Kidney epithelial cell (primary cell): ENCODE results near the gene TSSC4. TPM values are rescaled to one million over a fixed set of nuclear protein-coding genes. Genes with fewer than 3 reads are reported as not detected.

Source experiments
- DNase-seq: peaks from one replicate; pipeline ENCODE4 v3.0.0-alpha.2; 2010; ENCODE audit warnings: low read depth
- H3K27me3 ChIP-seq: 2 replicates; pipeline ENCODE4 v1.6.0; 2011; ENCODE audit warnings: low read length; ENCODE audit not compliant: control insufficient read depth, insufficient read depth
- H3K36me3 ChIP-seq: 2 replicates; pipeline ENCODE4 v1.5.1; 2011; ENCODE audit warnings: low read length; ENCODE audit not compliant: control insufficient read depth, insufficient read depth
- H3K4me3 ChIP-seq: 2 replicates; pipeline ENCODE4 v1.5.1; 2011; ENCODE audit warnings: low read depth, mild to moderate bottlenecking, control low read depth, low read length
- total RNA-seq: library from RNA; depleted of rRNA; stranded (reverse); fragments of >200 nt; gene quantifications from 2 replicates; pipeline ENCODE4 v1.2.3, GENCODE V29; 2015
- TF ChIP-seq, protein P1 (sequence below): IDR thresholded peaks from 2 replicates; pipeline ENCODE4 v1.5.1; 2011; ENCODE audit warnings: mild to moderate bottlenecking, moderate library complexity, low read length, control low read depth, inconsistent platforms; ENCODE audit not compliant: insufficient read depth, poor library complexity, severe bottlenecking

The TSSC4 gene
- total RNA-seq, 1 donor from 2014 or later = 62.0 TPM

DNA sequence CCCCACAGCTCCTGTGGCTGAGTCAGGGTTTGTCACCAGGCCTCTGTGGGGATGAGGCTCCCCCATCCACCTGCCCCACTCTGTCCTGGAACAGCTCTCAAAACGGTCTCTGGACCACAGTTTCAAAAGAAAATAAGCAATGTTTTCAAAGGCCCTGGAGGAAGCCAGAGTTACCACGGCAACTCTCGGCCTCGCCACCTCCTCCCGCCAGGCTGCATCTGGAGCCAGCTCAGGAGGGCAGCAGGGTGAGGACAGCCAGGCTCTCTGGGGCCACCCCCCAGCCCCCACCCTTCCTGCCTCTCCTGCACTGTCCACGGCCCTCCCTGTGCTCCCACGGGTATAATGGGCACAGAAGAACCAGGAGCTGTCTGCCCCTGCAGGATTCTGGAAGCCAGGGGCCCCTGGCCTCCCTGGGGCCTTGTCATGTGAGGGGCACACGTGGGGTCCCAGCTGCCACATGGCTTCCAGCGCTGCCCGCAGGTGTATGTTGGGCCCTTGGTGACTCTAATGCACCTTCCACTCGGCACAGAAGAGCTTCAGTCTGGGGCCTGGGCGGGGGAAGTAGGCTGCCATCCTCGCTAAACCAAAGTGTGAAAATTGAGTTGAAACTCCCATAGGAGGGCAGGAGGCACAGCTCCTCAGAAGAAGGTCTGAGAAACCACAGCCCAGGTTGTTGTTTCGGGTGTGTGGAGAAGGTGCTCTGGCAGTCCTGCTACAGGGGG is 13.1 kb upstream of the TSSC4 start:
- Histone ChIP-seq H3K36me3 (no peaks in the 10 kb centered on the region), H3K27me3 (no peaks in the 10 kb centered on the region), H3K4me3 (no peak overlapping the region)
- peak; percentile 16 for DNase-seq
- TF ChIP-seq, protein P1, sequence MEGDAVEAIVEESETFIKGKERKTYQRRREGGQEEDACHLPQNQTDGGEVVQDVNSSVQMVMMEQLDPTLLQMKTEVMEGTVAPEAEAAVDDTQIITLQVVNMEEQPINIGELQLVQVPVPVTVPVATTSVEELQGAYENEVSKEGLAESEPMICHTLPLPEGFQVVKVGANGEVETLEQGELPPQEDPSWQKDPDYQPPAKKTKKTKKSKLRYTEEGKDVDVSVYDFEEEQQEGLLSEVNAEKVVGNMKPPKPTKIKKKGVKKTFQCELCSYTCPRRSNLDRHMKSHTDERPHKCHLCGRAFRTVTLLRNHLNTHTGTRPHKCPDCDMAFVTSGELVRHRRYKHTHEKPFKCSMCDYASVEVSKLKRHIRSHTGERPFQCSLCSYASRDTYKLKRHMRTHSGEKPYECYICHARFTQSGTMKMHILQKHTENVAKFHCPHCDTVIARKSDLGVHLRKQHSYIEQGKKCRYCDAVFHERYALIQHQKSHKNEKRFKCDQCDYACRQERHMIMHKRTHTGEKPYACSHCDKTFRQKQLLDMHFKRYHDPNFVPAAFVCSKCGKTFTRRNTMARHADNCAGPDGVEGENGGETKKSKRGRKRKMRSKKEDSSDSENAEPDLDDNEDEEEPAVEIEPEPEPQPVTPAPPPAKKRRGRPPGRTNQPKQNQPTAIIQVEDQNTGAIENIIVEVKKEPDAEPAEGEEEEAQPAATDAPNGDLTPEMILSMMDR = no peak

DNA sequence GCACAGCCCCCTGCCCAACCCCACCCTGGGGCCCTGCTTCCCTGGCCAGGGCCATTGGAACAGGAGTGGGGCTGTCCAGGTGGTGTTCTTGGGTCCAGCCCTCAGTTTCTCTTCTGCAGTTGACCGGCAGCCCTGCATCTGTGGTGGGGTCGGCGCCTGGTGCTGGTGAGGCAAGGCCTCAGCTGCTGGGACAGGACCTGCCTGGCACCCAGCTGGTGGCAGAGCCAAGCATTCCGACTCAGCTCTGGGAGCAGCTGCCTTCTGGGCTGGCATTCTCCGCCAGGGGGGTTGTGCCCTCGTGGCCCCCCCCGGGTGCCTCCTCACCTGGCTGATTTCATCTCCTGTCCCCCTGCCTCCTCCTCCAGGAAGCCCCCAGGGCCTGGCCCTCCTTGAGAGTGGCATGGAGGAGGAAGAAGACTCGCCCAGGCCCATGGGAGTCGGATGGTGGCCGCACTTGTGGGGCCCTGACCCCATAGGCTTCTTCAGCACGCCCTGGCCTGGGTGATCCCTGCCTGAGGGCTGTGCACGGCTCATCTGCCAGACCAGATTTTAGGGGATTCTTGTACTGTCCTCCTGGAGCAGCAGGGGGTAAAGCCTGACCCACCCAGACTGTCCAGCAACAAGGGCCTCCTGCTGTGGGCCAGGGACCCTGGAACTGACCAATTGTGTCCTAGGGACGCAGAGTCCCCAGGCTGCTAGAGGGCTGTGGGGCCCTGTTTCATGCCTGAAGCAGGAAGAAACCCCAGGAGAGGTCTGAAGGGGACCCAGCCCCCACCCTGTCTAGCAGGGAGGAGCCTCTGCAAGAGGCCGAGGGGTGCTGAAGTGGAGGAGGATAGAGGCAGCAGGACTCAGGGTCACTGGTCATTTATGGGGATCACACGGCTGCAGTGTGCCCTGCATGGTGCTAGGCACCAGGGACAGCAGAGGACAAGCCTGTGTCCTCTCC is 11.8 kb upstream of the TSSC4 start:
- DNase-seq = no peak
- no peaks in the 10 kb centered on the region for H3K36me3 ChIP-seq
- H3K27me3 ChIP-seq = no peaks in the 10 kb centered on the region
- no peak overlapping the region for H3K4me3 ChIP-seq
- TF ChIP-seq, protein P1 = no peak

DNA sequence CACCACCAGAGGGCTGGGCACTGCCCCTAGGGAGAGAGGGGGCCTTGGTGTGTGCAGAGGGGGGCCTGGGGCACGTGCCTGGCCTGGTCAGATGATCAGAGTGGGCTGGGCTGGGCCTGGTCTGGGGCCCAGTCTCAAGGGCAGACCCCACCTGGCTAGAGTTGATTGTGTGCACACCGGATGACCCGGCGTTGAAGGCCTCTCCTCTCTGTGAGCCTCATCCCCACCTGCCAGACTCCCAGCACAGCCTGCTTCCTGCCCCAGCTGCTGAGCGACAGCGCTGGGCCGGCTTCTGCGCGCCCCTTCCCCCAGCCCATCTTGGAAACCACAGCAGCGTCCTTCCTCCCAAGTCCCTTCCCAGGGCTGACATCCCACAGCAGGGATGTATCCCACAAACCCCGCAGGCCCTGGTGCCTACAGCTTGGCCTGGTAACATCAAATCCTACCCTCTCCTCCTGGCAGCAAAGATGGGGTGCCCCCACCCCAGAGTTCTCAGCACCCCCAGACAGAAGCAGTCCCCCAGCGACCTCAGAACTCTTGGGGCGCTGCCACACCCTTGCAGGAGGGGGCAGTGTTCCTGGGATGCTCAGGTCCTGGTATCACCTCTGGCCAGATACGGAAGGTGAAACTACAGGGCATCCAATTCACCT is 11.0 kb upstream of the TSSC4 start:
- TF ChIP-seq, protein P1 = peak; percentile 10
- Histone ChIP-seq H3K36me3 (no peaks in the 10 kb centered on the region), H3K4me3 (no peak overlapping the region), H3K27me3 (no peaks in the 10 kb centered on the region)
- DNase-seq = no peak

DNA sequence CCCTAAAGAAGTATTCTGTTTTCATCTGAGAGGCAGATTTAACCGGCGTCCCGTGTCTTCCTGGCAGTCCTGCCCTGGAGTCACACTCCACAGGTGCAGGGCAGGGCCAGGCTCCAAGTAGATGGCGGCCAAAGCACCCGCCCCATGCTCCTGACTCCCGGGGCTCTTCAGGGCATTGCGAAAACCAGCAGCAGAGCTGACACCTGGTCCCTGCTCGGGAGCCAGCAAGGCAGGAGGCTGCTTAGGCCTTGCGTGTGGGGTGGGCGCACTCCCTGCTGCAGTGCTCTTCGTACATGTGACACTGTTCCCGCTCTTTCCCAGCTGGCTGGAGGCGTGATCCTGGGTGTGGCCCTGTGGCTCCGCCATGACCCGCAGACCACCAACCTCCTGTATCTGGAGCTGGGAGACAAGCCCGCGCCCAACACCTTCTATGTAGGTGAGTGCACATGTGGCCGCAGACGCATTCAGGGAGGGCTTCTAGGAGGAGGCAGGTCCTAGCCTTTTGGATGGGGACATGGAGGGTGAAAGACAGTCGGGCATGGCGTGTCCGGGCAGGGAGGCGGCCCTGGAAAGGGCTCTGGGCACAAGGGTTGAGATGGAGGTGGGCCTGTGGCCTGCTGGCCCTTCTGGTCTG is 10.3 kb upstream of the TSSC4 start:
- TF ChIP-seq, protein P1 = no peak
- Histone ChIP-seq H3K4me3 (no peak overlapping the region), H3K27me3 (no peaks in the 10 kb centered on the region), H3K36me3 (no peaks in the 10 kb centered on the region)
- DNase-seq = no peak

DNA sequence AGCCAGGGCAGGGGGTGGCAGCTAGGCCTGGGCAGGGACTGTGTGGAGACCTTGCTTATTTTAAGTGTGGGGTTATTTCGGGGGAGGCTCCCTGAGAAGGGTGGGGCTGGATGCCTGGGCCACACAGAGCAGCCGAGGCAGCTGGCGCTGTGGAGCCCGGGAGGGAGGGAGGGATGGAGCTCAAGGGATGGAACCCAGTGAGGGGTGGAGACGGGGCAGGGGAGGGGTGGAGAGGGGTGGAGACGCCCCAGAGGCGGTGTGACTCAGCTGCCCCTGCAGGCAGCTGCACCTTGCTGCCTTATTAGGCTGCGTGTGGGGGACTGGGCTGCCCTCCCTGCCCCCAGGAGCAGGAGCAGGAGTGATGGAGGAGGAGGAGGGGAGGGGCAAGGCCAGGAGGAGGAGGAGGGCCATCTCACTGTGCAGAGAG is 9.8 kb upstream of the TSSC4 start:
- peak; percentile 69 for DNase-seq

More for the DNA sequence above, 9.8 kb upstream of the TSSC4 start:
- no peaks in the 10 kb centered on the region for H3K27me3 ChIP-seq
- TF ChIP-seq, protein P1 = no peak
- H3K4me3 ChIP-seq = no peak overlapping the region
- peaks cover 2% of the 10 kb centered on the region for H3K36me3 ChIP-seq
